Measurements from ENCODE around the gene TESPA1. TPM values are rescaled to one million over a fixed set of nuclear protein-coding genes. Genes with fewer than 3 reads are reported as not detected.

Gene TESPA1
- total RNA-seq, 1 experiment from 2014 or later, result not detected

- Histone ChIP-seq H3K27me3 (ENCODE audit: insufficient read depth, low read depth) (peaks cover 20% of the 10 kb centered on the region), H2AFZ (no peak overlapping the region)
- CTCF ChIA-PET, result no interaction called here
Observed at GRCh38 chr12:55008944-55009585, 24.5 kb upstream of the TESPA1 start.

GRCh38 chr12:55002355-55002754 lies 17.8 kb upstream of the TESPA1 start:
- no peak overlapping the region for H2AFZ ChIP-seq
- H3K27me3 ChIP-seq (ENCODE audit: insufficient read depth, low read depth), result peaks cover 76% of the 10 kb centered on the region
- intact Hi-C loops (cut with micrococcal nuclease; ENCODE audit: unreplicated experiment), result no loop called here
- H3K4me3 ChIP-seq, result no peak overlapping the region
- no peaks in the 10 kb centered on the region for H4K20me1 ChIP-seq (ENCODE audit: insufficient read depth)
- H3K9me3 ChIP-seq (ENCODE audit: insufficient read depth, low read depth), result no peaks in the 10 kb centered on the region
- TF ChIP-seq EZH2 (IDR thresholded peaks at IDR 0.05; ENCODE audit: low read depth) (no peak), CTCF (conservative IDR thresholded peaks at IDR 0.05) (no peak)
- no peaks in the 10 kb centered on the region for H3K36me3 ChIP-seq (ENCODE audit: low read depth)
- H3K27ac ChIP-seq, result no peak overlapping the region
- H3K9me2 ChIP-seq (ENCODE audit: insufficient read depth), result no peaks in the 10 kb centered on the region
- no peaks in the 10 kb centered on the region for H3K4me1 ChIP-seq (replicated peaks; ENCODE audit: insufficient read depth)
- no peaks in the 10 kb centered on the region for H3F3A ChIP-seq (ENCODE audit: insufficient read depth, low read depth)
- no peak for DNase-seq
- ChIA-PET CTCF (no interaction called here), POLR2A (ENCODE audit: unreplicated experiment) (no interaction called here)
- no peak overlapping the region for H3K4me2 ChIP-seq
- H3K79me2 ChIP-seq (ENCODE audit: low read depth), result no peaks in the 10 kb centered on the region
- BruUV-seq (replicated peaks), result no TSS peak

More at GRCh38 chr12:55008944-55009585, 24.5 kb upstream of the TESPA1 start:
- no peak for DNase-seq
- no peaks in the 10 kb centered on the region for H3K9me3 ChIP-seq (ENCODE audit: insufficient read depth, low read depth)
- POLR2A ChIA-PET (ENCODE audit: unreplicated experiment), result no interaction called here
- no peaks in the 10 kb centered on the region for H3K79me2 ChIP-seq (ENCODE audit: low read depth)
- H3K27ac ChIP-seq, result no peak overlapping the region
- no peaks in the 10 kb centered on the region for H3K4me1 ChIP-seq (replicated peaks; ENCODE audit: insufficient read depth)
- H3K36me3 ChIP-seq (ENCODE audit: low read depth), result no peaks in the 10 kb centered on the region
- TF ChIP-seq EZH2 (IDR thresholded peaks at IDR 0.05; ENCODE audit: low read depth) (no peak), CTCF (conservative IDR thresholded peaks at IDR 0.05) (no peak)
- no peaks in the 10 kb centered on the region for H3F3A ChIP-seq (ENCODE audit: insufficient read depth, low read depth)
- H3K9me2 ChIP-seq (ENCODE audit: insufficient read depth), result no peaks in the 10 kb centered on the region
- BruUV-seq (replicated peaks), result no TSS peak
- no peaks in the 10 kb centered on the region for H4K20me1 ChIP-seq (ENCODE audit: insufficient read depth)
- intact Hi-C loops (cut with micrococcal nuclease; ENCODE audit: unreplicated experiment), result no loop called here
- no peak overlapping the region for H3K4me3 ChIP-seq
- H3K4me2 ChIP-seq, result no peak overlapping the region

GRCh38 chr12:55001198-55001868 lies 16.8 kb upstream of the TESPA1 start:
- no peak for DNase-seq
- Histone ChIP-seq H3K9me3 (ENCODE audit: insufficient read depth, low read depth) (no peaks in the 10 kb centered on the region), H3F3A (ENCODE audit: insufficient read depth, low read depth) (no peaks in the 10 kb centered on the region), H3K79me2 (ENCODE audit: low read depth) (no peaks in the 10 kb centered on the region), H3K36me3 (ENCODE audit: low read depth) (no peaks in the 10 kb centered on the region), H3K9me2 (ENCODE audit: insufficient read depth) (no peaks in the 10 kb centered on the region), H3K27ac (no peak overlapping the region), H2AFZ (no peak overlapping the region), H3K4me3 (no peak overlapping the region), H4K20me1 (ENCODE audit: insufficient read depth) (no peaks in the 10 kb centered on the region), H3K27me3 (ENCODE audit: insufficient read depth, low read depth) (peaks cover 78% of the 10 kb centered on the region), H3K4me1 (replicated peaks; ENCODE audit: insufficient read depth) (no peaks in the 10 kb centered on the region), H3K4me2 (no peak overlapping the region)
- ChIA-PET CTCF (no interaction called here), POLR2A (ENCODE audit: unreplicated experiment) (no interaction called here)
- intact Hi-C loops (cut with micrococcal nuclease; ENCODE audit: unreplicated experiment), result no loop called here
- TF ChIP-seq CTCF (conservative IDR thresholded peaks at IDR 0.05) (no peak), EZH2 (IDR thresholded peaks at IDR 0.05; ENCODE audit: low read depth) (no peak)
- no TSS peak for BruUV-seq (replicated peaks)
